HEK293 (cell line): ENCODE results near the gene PNMA1.

Source experiments
- CTCF ChIA-PET: fragments of 350-600 bp; formaldehyde crosslinking; extraction: SDS; loops from one replicate; lab custom pipeline; 2021; ENCODE audit warnings: antibody characterized with exemption; lab: Yijun Ruan, JAX
- POLR2A ChIA-PET: fragments of 300-600 bp; formaldehyde crosslinking; extraction: SDS; loops from one replicate; lab custom pipeline; 2020; ENCODE audit warnings: antibody characterized with exemption, inconsistent platforms; lab: Yijun Ruan, JAX
- H3K27ac ChIP-seq: fragments of 200-500 bp; sonication (Bioruptor generic); 2 replicates; pipeline ENCODE4 v1.5.1; 2014; ENCODE audit warnings: low read depth, low read length, control low read depth, inconsistent platforms; ENCODE audit errors: extremely low read depth
- H3K36me3 ChIP-seq, 2 experiments: fragments of 200-500 bp in 1 of 2; sonication (Bioruptor generic) in 1 of 2; 1 replicate in 1 of 2; 2 replicates in 1 of 2; pipeline ENCODE4 v1.5.1; 2014 to 2017; ENCODE audit warnings: inconsistent platforms in 2 of 2, low read length in 2 of 2; ENCODE audit not compliant: control insufficient read depth in 2 of 2, insufficient read depth in 1 of 2
- H3K4me1 ChIP-seq: fragments of 200-500 bp; sonication (Bioruptor generic); 2 replicates; pipeline ENCODE4 v1.5.1; 2014; ENCODE audit warnings: mild to moderate bottlenecking, low read length, inconsistent platforms; ENCODE audit not compliant: control insufficient read depth, insufficient read depth
- H3K4me3 ChIP-seq: 2 replicates; pipeline ENCODE4 v1.5.1; 2011; ENCODE audit warnings: low read depth, mild to moderate bottlenecking, control low read depth, low read length, moderate library complexity
- H3K9me3 ChIP-seq: fragments of 200-500 bp; sonication (Bioruptor generic); 2 replicates; pipeline ENCODE4 v1.5.1; 2014; ENCODE audit warnings: low read depth, low read length, inconsistent platforms; ENCODE audit not compliant: control insufficient read depth, insufficient read depth
- EGR2 ChIP-seq: fragments of 450-650 bp; formaldehyde crosslinking; IDR thresholded peaks from 2 replicates; pipeline ENCODE4 v1.5.1; 2016; ENCODE audit warnings: low read depth, missing biosample characterization, missing genetic modification characterization
- FEZF1 ChIP-seq: fragments of 450-650 bp; formaldehyde crosslinking; IDR thresholded peaks from 2 replicates; pipeline ENCODE4 v1.5.1; 2016; ENCODE audit warnings: missing biosample characterization, missing genetic modification characterization
- HOXC10 ChIP-seq: sonication (generic); formaldehyde crosslinking; IDR thresholded peaks from 2 replicates; pipeline ENCODE4 v1.8.1; 2023; ENCODE audit warnings: mild to moderate bottlenecking, missing genetic modification reagents
- SP7 ChIP-seq: fragments of 450-650 bp; formaldehyde crosslinking; IDR thresholded peaks from 2 replicates; pipeline ENCODE4 v1.5.1; 2016; ENCODE audit warnings: missing biosample characterization, missing genetic modification characterization
- TRIM28 ChIP-seq: IDR thresholded peaks from 2 replicates; pipeline ENCODE4 v1.6.1; 2011; ENCODE audit warnings: low read length, control low read depth, borderline replicate concordance
- ZBTB48 ChIP-seq: fragments of 450-650 bp; formaldehyde crosslinking; IDR thresholded peaks from 2 replicates; pipeline ENCODE4 v1.5.1; 2016; ENCODE audit warnings: missing biosample characterization, missing genetic modification characterization
- ZFP41 ChIP-seq: fragments of 450-650 bp; formaldehyde crosslinking; IDR thresholded peaks from 2 replicates; pipeline ENCODE4 v1.5.1; 2016; ENCODE audit warnings: missing biosample characterization, missing genetic modification characterization, borderline replicate concordance
- ZFP69B ChIP-seq: fragments of 450-650 bp; formaldehyde crosslinking; IDR thresholded peaks from 2 replicates; pipeline ENCODE4 v1.5.1; 2016; ENCODE audit warnings: missing biosample characterization, missing genetic modification characterization
- ZIC2 ChIP-seq: fragments of 450-650 bp; formaldehyde crosslinking; IDR thresholded peaks from 2 replicates; pipeline ENCODE4 v1.5.1; 2016; ENCODE audit warnings: missing biosample characterization, missing genetic modification characterization
- ZNF184 ChIP-seq: fragments of 450-650 bp; IDR thresholded peaks from 2 replicates; pipeline ENCODE4 v1.5.1; 2018; ENCODE audit warnings: missing biosample characterization, mild to moderate bottlenecking, missing genetic modification characterization
- ZNF274 ChIP-seq, 2 experiments: fragments of 200-500 bp in 1 of 2; fragments of 450-650 bp in 1 of 2; sonication (Bioruptor generic) in 1 of 2; formaldehyde crosslinking in 1 of 2; IDR thresholded peaks; 2 replicates each; pipeline versions ENCODE4 v1.5.1 to v1.6.1; 2014 to 2016; ENCODE audit warnings: borderline replicate concordance in 1 of 2, inconsistent platforms in 1 of 2, low read length in 1 of 2, missing biosample characterization in 1 of 2, missing genetic modification characterization in 1 of 2
- ZNF423 ChIP-seq: fragments of 450-650 bp; formaldehyde crosslinking; IDR thresholded peaks from 2 replicates; pipeline ENCODE4 v1.5.1; 2016; ENCODE audit warnings: missing biosample characterization, missing genetic modification characterization
- ZNF510 ChIP-seq: fragments of 450-650 bp; formaldehyde crosslinking; IDR thresholded peaks from 2 replicates; pipeline ENCODE4 v1.5.1; 2018; ENCODE audit warnings: mild to moderate bottlenecking, missing genetic modification characterization, missing biosample characterization; ENCODE audit not compliant: insufficient replicate concordance
- ZNF677 ChIP-seq: fragments of 450-650 bp; IDR thresholded peaks from 2 replicates; pipeline ENCODE4 v1.5.0; 2018; ENCODE audit warnings: missing biosample characterization, mild to moderate bottlenecking, missing genetic modification characterization, moderate library complexity
- ZXDB ChIP-seq: fragments of 450-650 bp; formaldehyde crosslinking; IDR thresholded peaks from 2 replicates; pipeline ENCODE4 v1.5.1; 2016; ENCODE audit warnings: missing biosample characterization, missing genetic modification characterization
- TF ChIP-seq, protein P1 (sequence below): fragments of 450-650 bp; formaldehyde crosslinking; IDR thresholded peaks from 2 replicates; pipeline ENCODE4 v1.5.1; 2016; ENCODE audit warnings: missing biosample characterization, missing genetic modification characterization
- TF ChIP-seq, protein P2 (sequence below): fragments of 450-650 bp; formaldehyde crosslinking; conservative IDR thresholded peaks from 2 replicates; pipeline ENCODE4 v1.5.1; 2016; ENCODE audit warnings: low read depth, missing biosample characterization, missing genetic modification characterization
- TF ChIP-seq, protein P3 (sequence below): fragments of 450-650 bp; IDR thresholded peaks from 2 replicates; pipeline ENCODE4 v1.5.1; 2018; ENCODE audit warnings: missing biosample characterization, missing genetic modification characterization
- TF ChIP-seq, protein P4 (sequence below): sonication (generic); formaldehyde crosslinking; IDR thresholded peaks from 2 replicates; pipeline ENCODE4 v1.8.1; 2022; ENCODE audit warnings: mild to moderate bottlenecking, moderate library complexity, missing genetic modification reagents
- TF ChIP-seq, protein P5 (sequence below): fragments of 450-650 bp; formaldehyde crosslinking; optimal IDR thresholded peaks from 2 replicates; pipeline ENCODE3; 2016; ENCODE audit warnings: missing biosample characterization, mild to moderate bottlenecking, missing genetic modification characterization

PNMA1 gene

DNA sequence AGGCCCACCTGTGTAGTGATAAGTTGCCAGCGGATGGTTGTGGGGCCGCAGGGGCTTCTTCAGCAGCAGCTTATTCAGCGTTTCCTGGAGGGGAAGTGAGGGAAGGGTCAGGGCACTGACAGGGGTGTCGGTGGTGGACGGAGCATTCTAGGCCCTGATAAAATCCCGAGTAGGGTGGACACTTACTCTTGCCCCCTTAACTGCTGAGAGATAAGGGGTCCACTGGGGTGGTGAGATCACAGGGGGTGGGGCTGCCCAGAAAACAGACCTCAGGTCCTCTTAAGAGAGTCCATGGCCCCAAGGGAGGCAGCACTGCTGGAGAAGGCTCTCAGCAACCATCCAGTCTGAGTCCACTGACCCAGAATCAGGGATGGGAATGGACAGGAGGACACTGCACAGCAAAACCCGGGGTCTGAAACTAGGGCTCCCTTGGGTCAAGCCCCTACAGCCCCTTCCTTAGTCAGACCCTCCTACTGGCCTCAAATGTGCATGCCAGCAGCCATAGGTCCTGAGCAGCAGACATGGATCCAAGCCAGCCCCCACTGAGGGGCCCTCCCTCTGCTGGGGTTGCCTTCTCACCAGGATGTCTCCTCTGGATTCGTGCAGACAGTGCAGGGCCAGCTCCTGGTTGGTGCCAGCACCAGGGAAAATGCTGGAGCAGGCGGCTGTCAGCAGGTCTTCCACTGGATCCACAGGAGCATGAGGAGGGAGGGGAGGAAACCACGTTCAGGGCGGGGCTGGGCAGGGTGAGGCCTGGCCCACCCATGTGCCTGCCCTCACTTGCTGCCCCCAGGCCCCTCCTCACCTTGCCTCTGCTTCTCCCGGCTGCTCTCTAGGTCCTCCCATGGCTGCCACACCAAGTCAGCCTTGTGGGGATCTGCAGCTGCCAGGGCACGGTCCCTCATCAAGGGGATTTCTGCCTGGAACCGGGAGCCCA is 12.1 kb upstream of the PNMA1 start (continued):
- TF ChIP-seq ZFP41 (tag by site-specific recombination) = no peak
- TF ChIP-seq, protein P1, sequence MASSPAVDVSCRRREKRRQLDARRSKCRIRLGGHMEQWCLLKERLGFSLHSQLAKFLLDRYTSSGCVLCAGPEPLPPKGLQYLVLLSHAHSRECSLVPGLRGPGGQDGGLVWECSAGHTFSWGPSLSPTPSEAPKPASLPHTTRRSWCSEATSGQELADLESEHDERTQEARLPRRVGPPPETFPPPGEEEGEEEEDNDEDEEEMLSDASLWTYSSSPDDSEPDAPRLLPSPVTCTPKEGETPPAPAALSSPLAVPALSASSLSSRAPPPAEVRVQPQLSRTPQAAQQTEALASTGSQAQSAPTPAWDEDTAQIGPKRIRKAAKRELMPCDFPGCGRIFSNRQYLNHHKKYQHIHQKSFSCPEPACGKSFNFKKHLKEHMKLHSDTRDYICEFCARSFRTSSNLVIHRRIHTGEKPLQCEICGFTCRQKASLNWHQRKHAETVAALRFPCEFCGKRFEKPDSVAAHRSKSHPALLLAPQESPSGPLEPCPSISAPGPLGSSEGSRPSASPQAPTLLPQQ (tag by site-specific recombination) = peak; percentile 62

DNA sequence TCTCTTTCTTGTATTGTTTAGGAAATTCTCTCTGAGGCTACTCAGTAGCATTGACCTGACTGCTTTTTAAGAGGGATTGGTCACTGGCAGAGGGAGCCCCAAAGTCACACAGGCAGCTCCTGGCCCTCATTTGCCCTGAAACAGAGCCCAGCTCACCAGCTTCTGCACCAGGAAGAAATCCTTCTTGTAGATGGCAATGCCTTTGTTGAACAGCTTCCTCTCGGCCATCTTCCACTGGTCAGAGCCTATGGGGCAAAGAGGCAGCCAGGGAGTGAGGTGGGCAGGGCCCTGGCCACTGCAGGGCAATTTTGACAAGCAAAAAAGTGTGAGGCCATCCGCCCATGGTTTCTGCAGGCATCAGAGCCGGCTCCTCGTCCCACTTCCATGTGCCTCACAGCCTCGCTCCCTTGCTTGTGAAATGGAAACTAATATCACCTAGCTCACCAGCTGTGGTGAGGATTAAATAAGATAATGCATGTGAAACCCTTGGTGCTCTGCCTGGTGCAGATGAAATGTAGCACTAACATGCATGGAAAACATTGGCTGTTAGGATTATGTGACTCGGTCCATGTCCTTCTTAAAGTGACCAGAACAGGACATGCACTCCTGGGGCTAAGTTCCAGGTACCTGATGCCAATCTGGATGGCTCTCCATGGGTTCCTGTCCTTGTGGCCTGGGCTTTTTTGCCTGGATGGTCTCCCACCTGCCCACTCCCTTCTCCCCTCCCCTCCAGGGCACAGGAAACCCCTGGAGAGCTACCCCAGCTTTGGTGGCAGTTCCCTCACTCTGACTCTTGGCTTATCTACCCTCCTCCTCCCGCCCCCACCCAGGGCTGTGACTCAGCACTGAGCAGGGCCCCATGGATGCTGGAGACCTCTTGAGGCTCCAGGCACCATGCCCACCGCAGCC is 11.2 kb upstream of the PNMA1 start:
- Histone ChIP-seq H3K9me3 (no peaks in the 10 kb centered on the region), H3K4me1 (0 out of 2 replicates have a peak, but pooled peaks cover 3% of the 10 kb centered on the region), H3K27ac (no peak overlapping the region), H3K36me3 (peaks cover 29 to 99% of the 10 kb centered on the region in 2 experiments), H3K4me3 (no peak overlapping the region)
- CTCF ChIA-PET = interaction anchor here (0.6 kb wide), 1 partner anchor 9 kb away, joined by 3 read pairs; no protein-coding TSS in a partner anchor
- POLR2A ChIA-PET = no interaction called here
- TF ChIP-seq FEZF1 (tag by site-specific recombination) (no peak), ZFP69B (tag by site-specific recombination) (no peak), ZBTB48 (no peak), ZNF423 (tag by site-specific recombination) (no peak), ZNF677 (tag by site-specific recombination) (no peak), TRIM28 (no peak), EGR2 (tag by site-specific recombination) (peak; percentile 50; the same call in 1 of the 2 replicates), HOXC10 (CRISPR knock-in tag) (no peak), ZXDB (tag by site-specific recombination) (no peak), ZNF510 (tag by site-specific recombination) (no peak), ZNF184 (tag by site-specific recombination) (no peak), SP7 (tag by site-specific recombination) (no peak), ZIC2 (peak; percentile 70), ZNF274 (IDR thresholded peaks at IDR 0.05; ENCODE audit: low read length) (no peak), ZNF274 (tag by site-specific recombination; IDR thresholded peaks at IDR 0.05; ENCODE audit: borderline replicate concordance) (no peak)
- TF ChIP-seq, protein P2, sequence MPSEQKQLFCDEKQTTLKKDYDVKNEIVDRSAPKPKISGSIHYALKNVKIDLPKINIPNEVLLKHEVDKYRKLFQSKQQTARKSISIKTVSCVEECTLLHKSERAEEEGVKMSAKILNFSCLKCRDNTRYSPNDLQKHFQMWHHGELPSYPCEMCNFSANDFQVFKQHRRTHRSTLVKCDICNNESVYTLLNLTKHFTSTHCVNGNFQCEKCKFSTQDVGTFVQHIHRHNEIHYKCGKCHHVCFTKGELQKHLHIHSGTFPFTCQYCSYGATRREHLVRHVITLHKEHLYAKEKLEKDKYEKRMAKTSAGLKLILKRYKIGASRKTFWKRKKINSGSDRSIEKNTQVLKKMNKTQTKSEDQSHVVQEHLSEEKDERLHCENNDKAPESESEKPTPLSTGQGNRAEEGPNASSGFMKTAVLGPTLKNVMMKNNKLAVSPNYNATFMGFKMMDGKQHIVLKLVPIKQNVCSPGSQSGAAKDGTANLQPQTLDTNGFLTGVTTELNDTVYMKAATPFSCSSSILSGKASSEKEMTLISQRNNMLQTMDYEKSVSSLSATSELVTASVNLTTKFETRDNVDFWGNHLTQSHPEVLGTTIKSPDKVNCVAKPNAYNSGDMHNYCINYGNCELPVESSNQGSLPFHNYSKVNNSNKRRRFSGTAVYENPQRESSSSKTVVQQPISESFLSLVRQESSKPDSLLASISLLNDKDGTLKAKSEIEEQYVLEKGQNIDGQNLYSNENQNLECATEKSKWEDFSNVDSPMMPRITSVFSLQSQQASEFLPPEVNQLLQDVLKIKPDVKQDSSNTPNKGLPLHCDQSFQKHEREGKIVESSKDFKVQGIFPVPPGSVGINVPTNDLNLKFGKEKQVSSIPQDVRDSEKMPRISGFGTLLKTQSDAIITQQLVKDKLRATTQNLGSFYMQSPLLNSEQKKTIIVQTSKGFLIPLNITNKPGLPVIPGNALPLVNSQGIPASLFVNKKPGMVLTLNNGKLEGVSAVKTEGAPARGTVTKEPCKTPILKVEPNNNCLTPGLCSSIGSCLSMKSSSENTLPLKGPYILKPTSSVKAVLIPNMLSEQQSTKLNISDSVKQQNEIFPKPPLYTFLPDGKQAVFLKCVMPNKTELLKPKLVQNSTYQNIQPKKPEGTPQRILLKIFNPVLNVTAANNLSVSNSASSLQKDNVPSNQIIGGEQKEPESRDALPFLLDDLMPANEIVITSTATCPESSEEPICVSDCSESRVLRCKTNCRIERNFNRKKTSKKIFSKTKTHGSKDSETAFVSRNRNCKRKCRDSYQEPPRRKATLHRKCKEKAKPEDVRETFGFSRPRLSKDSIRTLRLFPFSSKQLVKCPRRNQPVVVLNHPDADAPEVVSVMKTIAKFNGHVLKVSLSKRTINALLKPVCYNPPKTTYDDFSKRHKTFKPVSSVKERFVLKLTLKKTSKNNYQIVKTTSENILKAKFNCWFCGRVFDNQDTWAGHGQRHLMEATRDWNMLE (tag by site-specific recombination) = no peak
- TF ChIP-seq, protein P3, sequence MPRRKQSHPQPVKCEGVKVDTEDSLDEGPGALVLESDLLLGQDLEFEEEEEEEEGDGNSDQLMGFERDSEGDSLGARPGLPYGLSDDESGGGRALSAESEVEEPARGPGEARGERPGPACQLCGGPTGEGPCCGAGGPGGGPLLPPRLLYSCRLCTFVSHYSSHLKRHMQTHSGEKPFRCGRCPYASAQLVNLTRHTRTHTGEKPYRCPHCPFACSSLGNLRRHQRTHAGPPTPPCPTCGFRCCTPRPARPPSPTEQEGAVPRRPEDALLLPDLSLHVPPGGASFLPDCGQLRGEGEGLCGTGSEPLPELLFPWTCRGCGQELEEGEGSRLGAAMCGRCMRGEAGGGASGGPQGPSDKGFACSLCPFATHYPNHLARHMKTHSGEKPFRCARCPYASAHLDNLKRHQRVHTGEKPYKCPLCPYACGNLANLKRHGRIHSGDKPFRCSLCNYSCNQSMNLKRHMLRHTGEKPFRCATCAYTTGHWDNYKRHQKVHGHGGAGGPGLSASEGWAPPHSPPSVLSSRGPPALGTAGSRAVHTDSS (tag by site-specific recombination) = no peak
- TF ChIP-seq, protein P4, sequence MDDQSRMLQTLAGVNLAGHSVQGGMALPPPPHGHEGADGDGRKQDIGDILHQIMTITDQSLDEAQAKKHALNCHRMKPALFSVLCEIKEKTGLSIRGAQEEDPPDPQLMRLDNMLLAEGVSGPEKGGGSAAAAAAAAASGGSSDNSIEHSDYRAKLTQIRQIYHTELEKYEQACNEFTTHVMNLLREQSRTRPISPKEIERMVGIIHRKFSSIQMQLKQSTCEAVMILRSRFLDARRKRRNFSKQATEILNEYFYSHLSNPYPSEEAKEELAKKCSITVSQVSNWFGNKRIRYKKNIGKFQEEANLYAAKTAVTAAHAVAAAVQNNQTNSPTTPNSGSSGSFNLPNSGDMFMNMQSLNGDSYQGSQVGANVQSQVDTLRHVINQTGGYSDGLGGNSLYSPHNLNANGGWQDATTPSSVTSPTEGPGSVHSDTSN = no peak
- TF ChIP-seq, protein P5, sequence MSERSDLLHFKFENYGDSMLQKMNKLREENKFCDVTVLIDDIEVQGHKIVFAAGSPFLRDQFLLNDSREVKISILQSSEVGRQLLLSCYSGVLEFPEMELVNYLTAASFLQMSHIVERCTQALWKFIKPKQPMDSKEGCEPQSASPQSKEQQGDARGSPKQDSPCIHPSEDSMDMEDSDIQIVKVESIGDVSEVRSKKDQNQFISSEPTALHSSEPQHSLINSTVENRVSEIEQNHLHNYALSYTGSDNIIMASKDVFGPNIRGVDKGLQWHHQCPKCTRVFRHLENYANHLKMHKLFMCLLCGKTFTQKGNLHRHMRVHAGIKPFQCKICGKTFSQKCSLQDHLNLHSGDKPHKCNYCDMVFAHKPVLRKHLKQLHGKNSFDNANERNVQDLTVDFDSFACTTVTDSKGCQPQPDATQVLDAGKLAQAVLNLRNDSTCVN (tag by site-specific recombination) = no peak
